ENCODE data around the gene CACNA1S.

The CACNA1S gene

GRCh38 chr1:201016943-201017827 is 95.0 kb downstream of the CACNA1S start:
- DNase-seq (ENCODE audit: low read depth) = no peak
- Histone ChIP-seq H3K27me3 (replicated peaks; ENCODE audit: control insufficient read depth, insufficient read depth, low read length) (peaks cover 40% of the 10 kb centered on the region), H3K4me3 (ENCODE audit: low read length) (no peak overlapping the region), H3K36me3 (ENCODE audit: control insufficient read depth, insufficient read depth, low read length, severe bottlenecking) (no peaks in the 10 kb centered on the region), H3K9ac (ENCODE audit: low read length) (no peak overlapping the region), H3K9me3 (ENCODE audit: control insufficient read depth, low read length) (no peaks in the 10 kb centered on the region), H3K4me1 (ENCODE audit: control insufficient read depth, insufficient read depth, low read length) (peaks cover 9% of the 10 kb centered on the region)

GRCh38 chr1:201016211-201016651 is 96.0 kb downstream of the CACNA1S start:
- Histone ChIP-seq H3K27me3 (replicated peaks; ENCODE audit: control insufficient read depth, insufficient read depth, low read length) (peaks cover 45% of the 10 kb centered on the region), H3K9ac (ENCODE audit: low read length) (no peak overlapping the region), H3K36me3 (ENCODE audit: control insufficient read depth, insufficient read depth, low read length, severe bottlenecking) (no peaks in the 10 kb centered on the region), H3K4me3 (ENCODE audit: low read length) (no peak overlapping the region), H3K9me3 (ENCODE audit: control insufficient read depth, low read length) (no peaks in the 10 kb centered on the region), H3K4me1 (ENCODE audit: control insufficient read depth, insufficient read depth, low read length) (peaks cover 9% of the 10 kb centered on the region)
- peak; percentile 55 for DNase-seq (ENCODE audit: low read depth)

DNA sequence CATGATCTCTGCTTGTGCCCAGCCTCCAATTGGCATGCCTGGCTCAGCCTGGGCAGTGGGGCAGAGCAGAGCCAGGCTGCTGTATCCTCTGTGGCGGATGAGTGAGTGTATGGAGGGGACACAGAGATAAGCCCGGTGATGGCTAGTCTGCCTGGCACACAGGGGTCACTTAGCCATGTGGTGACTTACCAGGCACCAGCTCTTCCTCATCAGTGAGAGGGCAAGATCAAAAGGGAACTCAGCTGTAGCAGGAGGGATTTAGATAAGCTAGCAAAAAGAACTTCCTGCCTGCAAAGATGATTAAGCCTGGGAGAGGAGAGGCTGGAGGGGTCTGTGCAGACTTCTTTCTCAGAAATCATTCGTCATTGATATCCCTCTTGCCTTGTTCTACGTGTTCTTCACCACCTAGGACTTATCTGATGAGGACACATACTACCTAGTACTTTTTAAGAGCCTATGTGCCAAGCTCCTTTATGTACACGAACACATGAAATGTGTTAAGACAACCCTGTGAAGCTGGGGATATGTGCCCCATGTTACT is 96.6 kb downstream of the CACNA1S start:
- DNase-seq (ENCODE audit: low read depth) = no peak
- Histone ChIP-seq H3K4me3 (ENCODE audit: low read length) (no peak overlapping the region), H3K9ac (ENCODE audit: low read length) (no peak overlapping the region), H3K27me3 (replicated peaks; ENCODE audit: control insufficient read depth, insufficient read depth, low read length) (peaks cover 47% of the 10 kb centered on the region), H3K36me3 (ENCODE audit: control insufficient read depth, insufficient read depth, low read length, severe bottlenecking) (no peaks in the 10 kb centered on the region), H3K4me1 (ENCODE audit: control insufficient read depth, insufficient read depth, low read length) (peaks cover 9% of the 10 kb centered on the region), H3K9me3 (ENCODE audit: control insufficient read depth, low read length) (no peaks in the 10 kb centered on the region)

- no peak for DNase-seq (ENCODE audit: low read depth)
- no peak overlapping the region for H3K9ac ChIP-seq (ENCODE audit: low read length)
- peaks cover 9% of the 10 kb centered on the region for H3K4me1 ChIP-seq (ENCODE audit: control insufficient read depth, insufficient read depth, low read length)
- H3K4me3 ChIP-seq (ENCODE audit: low read length) = no peak overlapping the region
- no peaks in the 10 kb centered on the region for H3K9me3 ChIP-seq (ENCODE audit: control insufficient read depth, low read length)
- H3K27me3 ChIP-seq (replicated peaks; ENCODE audit: control insufficient read depth, insufficient read depth, low read length) = peaks cover 47% of the 10 kb centered on the region
- no peaks in the 10 kb centered on the region for H3K36me3 ChIP-seq (ENCODE audit: control insufficient read depth, insufficient read depth, low read length, severe bottlenecking)
Measured at GRCh38 chr1:201014816-201015200, 97.4 kb downstream of the CACNA1S start.

DNA sequence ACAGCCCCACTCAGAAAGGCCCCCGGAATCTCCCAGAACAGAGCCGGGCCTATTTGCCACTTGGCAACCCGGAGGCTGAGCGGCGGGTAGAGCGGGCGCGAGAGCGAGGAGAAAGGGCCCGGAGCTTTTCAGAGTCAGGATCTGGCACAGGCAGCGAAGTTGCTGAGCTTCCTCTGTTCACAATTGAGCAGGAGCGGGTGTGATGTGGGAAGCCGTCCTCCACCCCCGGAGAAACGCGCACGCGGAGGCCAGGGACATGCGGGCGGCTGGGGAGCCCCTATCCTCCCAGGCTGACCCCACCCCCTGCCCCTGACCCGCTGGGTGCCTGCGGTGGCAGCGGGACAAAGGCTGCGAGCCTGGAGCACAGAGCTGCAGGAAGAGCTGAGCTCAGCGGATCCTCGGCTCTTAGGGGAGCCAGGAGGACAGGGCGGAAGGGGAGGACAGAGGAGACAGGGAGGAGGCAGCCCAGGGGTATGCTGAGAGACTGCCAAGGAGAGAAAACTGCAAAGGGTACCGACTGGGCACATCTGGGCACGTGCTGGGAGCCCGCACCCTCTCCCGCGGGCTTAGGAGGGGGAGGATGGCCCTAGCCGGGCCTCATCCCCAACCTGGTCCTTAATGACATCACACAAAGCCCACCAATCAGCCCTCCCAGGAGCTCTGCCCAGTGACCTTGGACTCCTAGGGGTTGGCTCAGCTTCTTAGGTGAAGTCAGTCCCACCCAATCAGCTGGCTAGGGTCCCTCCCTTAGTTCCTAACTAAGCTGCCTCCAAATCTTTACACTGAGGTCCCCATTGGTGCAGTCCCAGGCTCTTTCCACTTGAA is 98.0 kb downstream of the CACNA1S start:
- Histone ChIP-seq H3K9ac (ENCODE audit: low read length) (no peak overlapping the region), H3K4me1 (ENCODE audit: control insufficient read depth, insufficient read depth, low read length) (peaks cover 9% of the 10 kb centered on the region), H3K27me3 (replicated peaks; ENCODE audit: control insufficient read depth, insufficient read depth, low read length) (peaks cover 51% of the 10 kb centered on the region), H3K9me3 (ENCODE audit: control insufficient read depth, low read length) (no peaks in the 10 kb centered on the region), H3K4me3 (ENCODE audit: low read length) (peak overlapping the region; percentile 22), H3K36me3 (ENCODE audit: control insufficient read depth, insufficient read depth, low read length, severe bottlenecking) (no peaks in the 10 kb centered on the region)
- no peak for DNase-seq (ENCODE audit: low read depth)

GRCh38 chr1:201013031-201013485 is 99.2 kb downstream of the CACNA1S start:
- peaks cover 52% of the 10 kb centered on the region for H3K27me3 ChIP-seq (replicated peaks; ENCODE audit: control insufficient read depth, insufficient read depth, low read length)
- H3K9ac ChIP-seq (ENCODE audit: low read length) = no peak overlapping the region
- no peak overlapping the region for H3K4me3 ChIP-seq (ENCODE audit: low read length)
- H3K9me3 ChIP-seq (ENCODE audit: control insufficient read depth, low read length) = no peaks in the 10 kb centered on the region
- DNase-seq (ENCODE audit: low read depth) = no peak
- H3K4me1 ChIP-seq (ENCODE audit: control insufficient read depth, insufficient read depth, low read length) = peaks cover 9% of the 10 kb centered on the region
- H3K36me3 ChIP-seq (ENCODE audit: control insufficient read depth, insufficient read depth, low read length, severe bottlenecking) = no peaks in the 10 kb centered on the region

GRCh38 chr1:201011616-201012015 is 100.6 kb downstream of the CACNA1S start:
- Histone ChIP-seq H3K4me3 (ENCODE audit: low read length) (no peak overlapping the region), H3K36me3 (ENCODE audit: control insufficient read depth, insufficient read depth, low read length, severe bottlenecking) (no peaks in the 10 kb centered on the region), H3K9ac (ENCODE audit: low read length) (no peak overlapping the region), H3K9me3 (ENCODE audit: control insufficient read depth, low read length) (no peaks in the 10 kb centered on the region), H3K27me3 (replicated peaks; ENCODE audit: control insufficient read depth, insufficient read depth, low read length) (peaks cover 38% of the 10 kb centered on the region), H3K4me1 (ENCODE audit: control insufficient read depth, insufficient read depth, low read length) (peaks cover 9% of the 10 kb centered on the region)
- DNase-seq (ENCODE audit: low read depth) = no peak

GRCh38 chr1:201009962-201010645 is 102.1 kb downstream of the CACNA1S start:
- no peak overlapping the region for H3K9ac ChIP-seq (ENCODE audit: low read length)
- H3K4me3 ChIP-seq (ENCODE audit: low read length) = no peak overlapping the region
- no peak for DNase-seq (ENCODE audit: low read depth)
- peaks cover 28% of the 10 kb centered on the region for H3K27me3 ChIP-seq (replicated peaks; ENCODE audit: control insufficient read depth, insufficient read depth, low read length)
- no peaks in the 10 kb centered on the region for H3K9me3 ChIP-seq (ENCODE audit: control insufficient read depth, low read length)
- no peaks in the 10 kb centered on the region for H3K36me3 ChIP-seq (ENCODE audit: control insufficient read depth, insufficient read depth, low read length, severe bottlenecking)
- no peaks in the 10 kb centered on the region for H3K4me1 ChIP-seq (ENCODE audit: control insufficient read depth, insufficient read depth, low read length)

GRCh38 chr1:201008666-201009360 is 103.4 kb downstream of the CACNA1S start:
- Histone ChIP-seq H3K4me1 (ENCODE audit: control insufficient read depth, insufficient read depth, low read length) (no peaks in the 10 kb centered on the region), H3K4me3 (ENCODE audit: low read length) (no peak overlapping the region), H3K27me3 (replicated peaks; ENCODE audit: control insufficient read depth, insufficient read depth, low read length) (peaks cover 23% of the 10 kb centered on the region), H3K9me3 (ENCODE audit: control insufficient read depth, low read length) (no peaks in the 10 kb centered on the region), H3K36me3 (ENCODE audit: control insufficient read depth, insufficient read depth, low read length, severe bottlenecking) (no peaks in the 10 kb centered on the region), H3K9ac (ENCODE audit: low read length) (no peak overlapping the region)
- no peak for DNase-seq (ENCODE audit: low read depth)

DNA sequence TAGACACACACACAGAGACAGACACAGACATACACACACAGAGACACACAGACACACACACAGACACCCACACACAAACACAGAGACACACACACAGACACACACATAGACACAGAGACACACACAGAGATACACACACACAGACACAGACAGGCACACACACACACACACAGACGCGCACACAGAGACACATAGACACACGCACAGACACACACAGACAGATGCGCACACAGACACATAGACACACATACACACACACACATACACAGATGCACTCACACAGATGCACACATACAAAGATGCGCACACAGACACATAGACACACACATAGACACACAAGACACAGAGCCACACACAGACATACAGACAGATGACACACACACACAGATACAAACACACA is 104.7 kb downstream of the CACNA1S start:
- H3K4me1 ChIP-seq (ENCODE audit: control insufficient read depth, insufficient read depth, low read length) = no peaks in the 10 kb centered on the region
- no peaks in the 10 kb centered on the region for H3K36me3 ChIP-seq (ENCODE audit: control insufficient read depth, insufficient read depth, low read length, severe bottlenecking)
- H3K27me3 ChIP-seq (replicated peaks; ENCODE audit: control insufficient read depth, insufficient read depth, low read length) = peaks cover 19% of the 10 kb centered on the region
- DNase-seq (ENCODE audit: low read depth) = no peak
- no peak overlapping the region for H3K9ac ChIP-seq (ENCODE audit: low read length)
- H3K9me3 ChIP-seq (ENCODE audit: control insufficient read depth, low read length) = no peaks in the 10 kb centered on the region
- no peak overlapping the region for H3K4me3 ChIP-seq (ENCODE audit: low read length)
